Gastrocnemius medialis (tissue), 4 donors: ENCODE data around the gene TNRC18. TPM values are rescaled to one million over a fixed set of nuclear protein-coding genes. Genes with fewer than 3 reads are reported as not detected.

ENCODE experiments used
- ATAC-seq, 2 donors: fragments of 150-250 bp; one replicate each; pipeline ENCODE4 v1.9.1; 2016
- DNase-seq, 2 donors: peaks; one replicate each; pipeline ENCODE4 v3.0.0-alpha.2; 2019
- H3K27ac ChIP-seq, 4 donors: fragments of 200-600 bp; sonication (generic); 1 replicate in 1 of 4; 2 replicates in 3 of 4; pipeline ENCODE4 v1.5.1; 2016 to 2018; ENCODE audit warnings: mild to moderate bottlenecking in 2 of 4, moderate library complexity in 1 of 4
- H3K27me3 ChIP-seq, 3 donors: fragments of 200-600 bp; sonication (generic) in 2 of 3; 1 replicate in 1 of 3; 2 replicates in 2 of 3; pipeline versions ENCODE4 v1.5.1 to v1.6.0; 2016 to 2019; ENCODE audit warnings: mild to moderate bottlenecking in 1 of 3, moderate library complexity in 1 of 3
- H3K36me3 ChIP-seq, 2 donors: fragments of 200-600 bp; sonication (generic) in 1 of 2; one replicate each; pipeline ENCODE4 v1.5.1; 2017 to 2018
- H3K4me1 ChIP-seq, 2 donors: fragments of 200-600 bp; sonication (generic) in 1 of 2; one replicate each; pipeline ENCODE4 v1.5.1; 2016 to 2017; ENCODE audit warnings: mild to moderate bottlenecking in 2 of 2
- H3K4me3 ChIP-seq, 4 donors: fragments of 200-600 bp; sonication (generic) in 3 of 4; 1 replicate in 1 of 4; 2 replicates in 3 of 4; pipeline ENCODE4 v1.5.1; 2016 to 2019; ENCODE audit warnings: mild to moderate bottlenecking in 2 of 4
- H3K9me3 ChIP-seq, 3 donors: fragments of 200-600 bp; sonication (generic) in 2 of 3; 1 replicate in 1 of 3; 2 replicates in 2 of 3; pipeline ENCODE4 v1.5.1; 2016 to 2019
- CTCF ChIP-seq, 5 experiments: fragments of 450-650 bp in 3 of 5; fragments of 200-600 bp in 2 of 5; sonication (generic) in 2 of 5; IDR thresholded peaks in 4 of 5; conservative IDR thresholded peaks in 1 of 5; 1 replicate in 4 of 5; 2 replicates in 1 of 5; pipeline ENCODE4 v1.5.1; 2016 to 2019; ENCODE audit warnings: antibody characterized with exemption in 5 of 5, mild to moderate bottlenecking in 3 of 5, moderate library complexity in 3 of 5
- POLR2A ChIP-seq, 2 donors: fragments of 450-650 bp; IDR thresholded peaks; one replicate each; pipeline ENCODE4 v1.6.1; 2017; ENCODE audit warnings: antibody characterized with exemption in 2 of 2, mild to moderate bottlenecking in 2 of 2, moderate library complexity in 2 of 2
- in situ Hi-C, 4 donors: fragments of 200-750 bp; cut with MboI; loops; one replicate each; pipeline versions ENCODE4 v1.15.0 to v1.8.0; 2017; ENCODE audit warnings: low sequenced_read_pairs in 4 of 4
- intact Hi-C: fragments of 100-400 bp; cut with DNase I; formaldehyde crosslinking; loops from one replicate; pipeline ENCODE4 v1.15.1; 2023; ENCODE audit warnings: low total_unique reads
- total RNA-seq, 4 donors: library from RNA; depleted of rRNA; stranded (reverse); fragments of >200 nt; gene quantifications; one replicate each; pipeline versions ENCODE4 v1.1.0 to v1.2.3, GENCODE V29; 2016

TNRC18 gene
- total RNA-seq, 4 donors from 2014 or later = 8.7 to 31.2 (median 20.5) TPM

- Histone ChIP-seq H3K9me3 (no peaks in the 10 kb centered on the region), H3K4me3 (no peak overlapping the region), H3K27me3 (no peaks in the 10 kb centered on the region), H3K36me3 (peaks cover 0 to 44% of the 10 kb centered on the region in 2 donors), H3K27ac (no peak overlapping the region), H3K4me1 (peaks cover 8 to 10% of the 10 kb centered on the region in 2 donors)
- intact Hi-C loops (no loop called here), in situ Hi-C loops (no loop called here)
- no peak for TF ChIP-seq CTCF (IDR thresholded peaks at IDR 0.05 in 4 of 5, conservative IDR thresholded peaks at IDR 0.05 in 1 of 5)
- no peak for TF ChIP-seq POLR2A (IDR thresholded peaks at IDR 0.05)
- no peak for DNase-seq
- ATAC-seq = no peak
These were observed 74.0 kb downstream of the TNRC18 start for GRCh38 chr7:5349437-5350173.

GRCh38 chr7:5349005-5349380, 74.6 kb downstream of the TNRC18 start:
- Histone ChIP-seq H3K27me3 (no peaks in the 10 kb centered on the region), H3K36me3 (peaks cover under 1 to 50% of the 10 kb centered on the region in 2 donors), H3K9me3 (no peaks in the 10 kb centered on the region), H3K4me1 (peaks cover 2 to 4% of the 10 kb centered on the region in 2 donors), H3K27ac (no peak overlapping the region), H3K4me3 (no peak overlapping the region)
- in situ Hi-C loops (no loop called here), intact Hi-C loops (no loop called here)
- TF ChIP-seq CTCF (IDR thresholded peaks at IDR 0.05 in 4 of 5, conservative IDR thresholded peaks at IDR 0.05 in 1 of 5) (no peak), POLR2A (IDR thresholded peaks at IDR 0.05) (no peak)
- no peak for DNase-seq
- no peak for ATAC-seq

GRCh38 chr7:5348134-5349004, 75.3 kb downstream of the TNRC18 start:
- TF ChIP-seq POLR2A (IDR thresholded peaks at IDR 0.05) = no peak
- TF ChIP-seq CTCF (IDR thresholded peaks at IDR 0.05 in 4 of 5, conservative IDR thresholded peaks at IDR 0.05 in 1 of 5) = no peak
- intact Hi-C loops = no loop called here
- no peaks in the 10 kb centered on the region for H3K9me3 ChIP-seq
- no peaks in the 10 kb centered on the region for H3K27me3 ChIP-seq
- no peak overlapping the region for H3K27ac ChIP-seq
- no peaks in the 10 kb centered on the region for H3K4me1 ChIP-seq
- in situ Hi-C loops = no loop called here
- peaks cover 4 to 56% of the 10 kb centered on the region in 2 donors for H3K36me3 ChIP-seq
- H3K4me3 ChIP-seq = no peak overlapping the region
- DNase-seq (no peak), ATAC-seq (no peak)

GRCh38 chr7:5345671-5346070, 78.0 kb downstream of the TNRC18 start:
- TF ChIP-seq POLR2A (IDR thresholded peaks at IDR 0.05) (no peak), CTCF (IDR thresholded peaks at IDR 0.05 in 4 of 5, conservative IDR thresholded peaks at IDR 0.05 in 1 of 5) (no peak)
- Histone ChIP-seq H3K36me3 (peaks cover 9 to 64% of the 10 kb centered on the region in 2 donors), H3K9me3 (no peaks in the 10 kb centered on the region), H3K4me3 (no peak overlapping the region), H3K4me1 (no peaks in the 10 kb centered on the region), H3K27ac (no peak overlapping the region), H3K27me3 (no peaks in the 10 kb centered on the region)
- no peak for DNase-seq
- in situ Hi-C loops (no loop called here), intact Hi-C loops (no loop called here)
- ATAC-seq = no peak
